Neural cell (in vitro differentiated cells): ENCODE data around the gene ALDH1A3. TPM values are rescaled to one million over a fixed set of nuclear protein-coding genes. Genes with fewer than 3 reads are reported as not detected.

Source experiments
- H2AFZ ChIP-seq: fragments of 200-600, 300-800 bp; sonication (generic), shearing (Covaris generic); 2 replicates; pipeline ENCODE4 v1.6.0; 2014; ENCODE audit warnings: low read depth, mild to moderate bottlenecking, antibody characterized with exemption, low read length, moderate library complexity
- H3F3A ChIP-seq: fragments of 200-600 bp; shearing (Covaris generic); 2 replicates; pipeline ENCODE4 v1.6.1; 2016; ENCODE audit warnings: mild to moderate bottlenecking, moderate library complexity, mixed read lengths, antibody characterized with exemption, low read length; ENCODE audit not compliant: insufficient read depth, poor library complexity, severe bottlenecking
- H3K27ac ChIP-seq: fragments of 200-600, 300-800 bp; sonication (generic), shearing (Covaris generic); 2 replicates; pipeline ENCODE4 v1.5.1; 2014; ENCODE audit warnings: mild to moderate bottlenecking, low read length, moderate library complexity
- H3K27me3 ChIP-seq: fragments of 300-800, 200-600 bp; sonication (generic), shearing (Covaris generic); 2 replicates; pipeline ENCODE4 v1.6.0; 2014; ENCODE audit warnings: mild to moderate bottlenecking, low read depth, low read length, moderate library complexity; ENCODE audit not compliant: insufficient read depth
- H3K36me3 ChIP-seq: fragments of 300-800, 200-600 bp; sonication (generic), shearing (Covaris generic); 2 replicates; pipeline ENCODE4 v1.5.1; 2014; ENCODE audit warnings: mild to moderate bottlenecking, antibody characterized with exemption, low read length, moderate library complexity; ENCODE audit not compliant: insufficient read depth
- H3K4me2 ChIP-seq: fragments of 300-800, 200-600 bp; sonication (generic), shearing (Covaris generic); 2 replicates; pipeline ENCODE4 v1.6.0; 2014; ENCODE audit warnings: mild to moderate bottlenecking, low read length
- H3K4me3 ChIP-seq: fragments of 300-800, 200-600 bp; sonication (generic), shearing (Covaris generic); 2 replicates; pipeline ENCODE4 v1.5.1; 2014; ENCODE audit warnings: mild to moderate bottlenecking, low read length, moderate library complexity
- H3K79me2 ChIP-seq: fragments of 200-600 bp; shearing (Covaris generic); replicated peaks from 2 replicates; pipeline ENCODE4 v1.6.0; 2014; ENCODE audit warnings: mild to moderate bottlenecking, low read length, moderate library complexity; ENCODE audit not compliant: insufficient read depth
- H3K9ac ChIP-seq: fragments of 300-800, 200-600 bp; sonication (generic), shearing (Covaris generic); 2 replicates; pipeline ENCODE4 v1.6.1; 2016; ENCODE audit warnings: mild to moderate bottlenecking, low read length, mixed read lengths
- H3K9me2 ChIP-seq: fragments of 200-600 bp; shearing (Covaris generic); 2 replicates; pipeline ENCODE4 v1.6.1; 2016; ENCODE audit warnings: mild to moderate bottlenecking, low read length, mixed read lengths; ENCODE audit not compliant: insufficient read depth
- H3K9me3 ChIP-seq: fragments of 200-600, 300-800 bp; sonication (generic), shearing (Covaris generic); 2 replicates; pipeline ENCODE4 v1.6.1; 2016; ENCODE audit warnings: mild to moderate bottlenecking, mixed run types, low read length, moderate library complexity, mixed read lengths
- H4K20me1 ChIP-seq: fragments of 200-600 bp; shearing (Covaris generic); 2 replicates; pipeline ENCODE4 v1.6.1; 2016; ENCODE audit warnings: mild to moderate bottlenecking, mixed run types; ENCODE audit not compliant: insufficient read depth
- EP300 ChIP-seq: fragments of 450-650 bp; conservative IDR thresholded peaks from 2 replicates; pipeline ENCODE4 v1.6.1; 2014; ENCODE audit warnings: antibody characterized with exemption, mild to moderate bottlenecking, moderate library complexity; ENCODE audit not compliant: poor library complexity, severe bottlenecking
- EZH2 ChIP-seq: fragments of 200-600, 300-800 bp; shearing (Covaris generic), sonication (generic); IDR thresholded peaks from 2 replicates; pipeline ENCODE4 v1.6.1; 2014; ENCODE audit warnings: antibody characterized with exemption, low read length, borderline replicate concordance, mild to moderate bottlenecking; ENCODE audit not compliant: insufficient read depth, poor library complexity, severe bottlenecking
- MXI1 ChIP-seq: fragments of 450-650 bp; conservative IDR thresholded peaks from 2 replicates; pipeline ENCODE4 v1.6.1; 2014; ENCODE audit warnings: antibody characterized with exemption, mild to moderate bottlenecking; ENCODE audit not compliant: poor library complexity, severe bottlenecking
- POLR2AphosphoS5 ChIP-seq: IDR thresholded peaks from 2 replicates; pipeline ENCODE4 v1.6.1; 2012
- RAD21 ChIP-seq: fragments of 450-650 bp; conservative IDR thresholded peaks from 2 replicates; pipeline ENCODE4 v1.6.1; 2014; ENCODE audit warnings: antibody characterized with exemption, mild to moderate bottlenecking, moderate library complexity
- SMC3 ChIP-seq: fragments of 450-650 bp; conservative IDR thresholded peaks from 2 replicates; pipeline ENCODE4 v1.6.1; 2014; ENCODE audit warnings: antibody characterized with exemption, mild to moderate bottlenecking, moderate library complexity; ENCODE audit not compliant: poor library complexity
- TAF1 ChIP-seq: IDR thresholded peaks from 2 replicates; pipeline ENCODE4 v1.6.1; 2012; ENCODE audit warnings: low read depth
- polyA plus RNA-seq: library from polyadenylated mRNA; depleted of rRNA; stranded (reverse); fragments of >200 nt; gene quantifications from 2 replicates; pipeline ENCODE4 v1.2.3, GENCODE V29; 2014
- TF ChIP-seq, protein P1 (sequence below): fragments of 450-650 bp; IDR thresholded peaks from 2 replicates; pipeline ENCODE4 v1.5.1; 2014; ENCODE audit warnings: antibody characterized with exemption, mild to moderate bottlenecking, moderate library complexity; ENCODE audit not compliant: poor library complexity, severe bottlenecking
- TF ChIP-seq, protein P2 (sequence below): IDR thresholded peaks from 2 replicates; pipeline ENCODE4 v1.6.1; 2012; ENCODE audit warnings: borderline replicate concordance

Gene ALDH1A3
- polyA plus RNA-seq, 1 donor from 2014 or later: 0.06 TPM

DNA sequence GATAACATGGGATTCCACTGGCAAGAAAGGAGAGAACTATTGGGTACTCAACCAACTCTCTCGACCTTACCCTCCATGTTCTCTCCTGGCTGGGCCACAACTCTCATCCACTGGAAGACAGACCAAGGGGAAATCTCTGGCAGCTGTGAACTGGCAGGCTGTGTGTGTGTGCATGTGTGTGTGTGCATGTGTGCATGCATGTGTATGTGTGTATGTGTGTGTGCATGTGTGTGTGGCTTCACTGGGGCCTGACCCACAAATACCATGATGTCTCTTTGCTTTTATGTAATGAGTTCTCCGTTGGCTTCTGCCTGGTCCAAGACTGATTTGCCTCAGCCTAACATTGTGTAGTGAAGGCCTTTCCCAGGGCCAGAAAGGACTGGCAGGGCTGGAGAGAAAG, 4.1 kb upstream of the ALDH1A3 start:
- Histone ChIP-seq H3F3A (no peaks in the 10 kb centered on the region), H3K27me3 (peaks cover 35% of the 10 kb centered on the region), H3K4me2 (no peak overlapping the region), H3K9ac (no peak overlapping the region), H3K27ac (no peak overlapping the region), H4K20me1 (no peaks in the 10 kb centered on the region), H3K36me3 (no peaks in the 10 kb centered on the region), H3K9me2 (no peaks in the 10 kb centered on the region), H3K9me3 (no peaks in the 10 kb centered on the region), H3K4me3 (no peak overlapping the region), H3K79me2 (no peaks in the 10 kb centered on the region), H2AFZ (no peak overlapping the region)
- TF ChIP-seq MXI1 (no peak), TAF1 (no peak), SMC3 (no peak)

DNA sequence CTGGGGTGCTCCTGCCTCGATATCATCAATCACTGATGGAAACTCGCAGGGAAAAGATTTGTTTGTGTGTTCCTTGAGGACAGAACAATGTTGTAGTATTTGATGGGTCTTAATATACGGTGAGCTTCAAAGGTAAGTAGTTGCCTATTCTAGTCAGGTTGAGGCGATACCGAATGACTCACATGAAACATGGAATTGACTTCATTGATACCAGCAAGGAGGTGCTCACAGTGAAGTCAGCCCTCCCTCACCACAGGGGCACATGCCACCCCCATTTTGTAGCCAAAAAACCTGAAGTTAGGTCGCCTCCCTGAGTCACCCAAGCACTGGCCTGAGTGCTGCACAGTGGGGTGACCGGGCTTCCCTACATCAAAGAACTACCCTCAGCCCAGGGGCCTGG, 3.7 kb upstream of the ALDH1A3 start:
- Histone ChIP-seq H3K27me3 (peaks cover 40% of the 10 kb centered on the region), H3K4me2 (no peak overlapping the region), H3K27ac (no peak overlapping the region), H2AFZ (no peak overlapping the region), H3K9ac (no peak overlapping the region), H4K20me1 (no peaks in the 10 kb centered on the region), H3K36me3 (no peaks in the 10 kb centered on the region), H3K9me3 (no peaks in the 10 kb centered on the region), H3K4me3 (no peak overlapping the region), H3F3A (no peaks in the 10 kb centered on the region), H3K9me2 (no peaks in the 10 kb centered on the region), H3K79me2 (no peaks in the 10 kb centered on the region)
- TF ChIP-seq TAF1 (no peak), RAD21 (no peak), EP300 (no peak), MXI1 (no peak), EZH2 (no peak), SMC3 (no peak), POLR2AphosphoS5 (no peak)
- TF ChIP-seq, protein P1, sequence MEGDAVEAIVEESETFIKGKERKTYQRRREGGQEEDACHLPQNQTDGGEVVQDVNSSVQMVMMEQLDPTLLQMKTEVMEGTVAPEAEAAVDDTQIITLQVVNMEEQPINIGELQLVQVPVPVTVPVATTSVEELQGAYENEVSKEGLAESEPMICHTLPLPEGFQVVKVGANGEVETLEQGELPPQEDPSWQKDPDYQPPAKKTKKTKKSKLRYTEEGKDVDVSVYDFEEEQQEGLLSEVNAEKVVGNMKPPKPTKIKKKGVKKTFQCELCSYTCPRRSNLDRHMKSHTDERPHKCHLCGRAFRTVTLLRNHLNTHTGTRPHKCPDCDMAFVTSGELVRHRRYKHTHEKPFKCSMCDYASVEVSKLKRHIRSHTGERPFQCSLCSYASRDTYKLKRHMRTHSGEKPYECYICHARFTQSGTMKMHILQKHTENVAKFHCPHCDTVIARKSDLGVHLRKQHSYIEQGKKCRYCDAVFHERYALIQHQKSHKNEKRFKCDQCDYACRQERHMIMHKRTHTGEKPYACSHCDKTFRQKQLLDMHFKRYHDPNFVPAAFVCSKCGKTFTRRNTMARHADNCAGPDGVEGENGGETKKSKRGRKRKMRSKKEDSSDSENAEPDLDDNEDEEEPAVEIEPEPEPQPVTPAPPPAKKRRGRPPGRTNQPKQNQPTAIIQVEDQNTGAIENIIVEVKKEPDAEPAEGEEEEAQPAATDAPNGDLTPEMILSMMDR: no peak
- TF ChIP-seq, protein P2, sequence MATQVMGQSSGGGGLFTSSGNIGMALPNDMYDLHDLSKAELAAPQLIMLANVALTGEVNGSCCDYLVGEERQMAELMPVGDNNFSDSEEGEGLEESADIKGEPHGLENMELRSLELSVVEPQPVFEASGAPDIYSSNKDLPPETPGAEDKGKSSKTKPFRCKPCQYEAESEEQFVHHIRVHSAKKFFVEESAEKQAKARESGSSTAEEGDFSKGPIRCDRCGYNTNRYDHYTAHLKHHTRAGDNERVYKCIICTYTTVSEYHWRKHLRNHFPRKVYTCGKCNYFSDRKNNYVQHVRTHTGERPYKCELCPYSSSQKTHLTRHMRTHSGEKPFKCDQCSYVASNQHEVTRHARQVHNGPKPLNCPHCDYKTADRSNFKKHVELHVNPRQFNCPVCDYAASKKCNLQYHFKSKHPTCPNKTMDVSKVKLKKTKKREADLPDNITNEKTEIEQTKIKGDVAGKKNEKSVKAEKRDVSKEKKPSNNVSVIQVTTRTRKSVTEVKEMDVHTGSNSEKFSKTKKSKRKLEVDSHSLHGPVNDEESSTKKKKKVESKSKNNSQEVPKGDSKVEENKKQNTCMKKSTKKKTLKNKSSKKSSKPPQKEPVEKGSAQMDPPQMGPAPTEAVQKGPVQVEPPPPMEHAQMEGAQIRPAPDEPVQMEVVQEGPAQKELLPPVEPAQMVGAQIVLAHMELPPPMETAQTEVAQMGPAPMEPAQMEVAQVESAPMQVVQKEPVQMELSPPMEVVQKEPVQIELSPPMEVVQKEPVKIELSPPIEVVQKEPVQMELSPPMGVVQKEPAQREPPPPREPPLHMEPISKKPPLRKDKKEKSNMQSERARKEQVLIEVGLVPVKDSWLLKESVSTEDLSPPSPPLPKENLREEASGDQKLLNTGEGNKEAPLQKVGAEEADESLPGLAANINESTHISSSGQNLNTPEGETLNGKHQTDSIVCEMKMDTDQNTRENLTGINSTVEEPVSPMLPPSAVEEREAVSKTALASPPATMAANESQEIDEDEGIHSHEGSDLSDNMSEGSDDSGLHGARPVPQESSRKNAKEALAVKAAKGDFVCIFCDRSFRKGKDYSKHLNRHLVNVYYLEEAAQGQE: no peak

DNA sequence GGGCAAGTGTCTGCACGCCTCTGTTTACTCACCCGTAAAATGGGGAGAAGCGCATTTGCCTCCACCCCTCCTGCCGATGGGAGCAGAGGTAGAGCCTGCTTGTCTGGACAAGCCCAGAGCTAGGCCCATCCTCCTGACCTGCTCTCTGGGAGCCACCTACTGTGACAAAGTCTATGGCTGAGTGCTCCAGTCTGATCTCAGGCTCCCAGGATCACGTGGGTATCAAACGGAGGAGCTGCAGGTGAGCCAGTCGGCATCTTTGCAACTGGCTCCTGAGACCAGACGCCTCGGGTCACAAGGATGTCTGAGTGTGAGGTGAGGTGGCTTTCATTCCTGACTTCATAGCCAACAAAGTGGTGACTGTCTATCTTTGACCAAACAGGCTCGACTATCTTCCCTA, 2.1 kb upstream of the ALDH1A3 start:
- Histone ChIP-seq H3K9me3 (no peaks in the 10 kb centered on the region), H3K36me3 (no peaks in the 10 kb centered on the region), H3K9ac (no peak overlapping the region), H3K27me3 (peaks cover 55% of the 10 kb centered on the region), H3F3A (no peaks in the 10 kb centered on the region), H3K4me3 (no peak overlapping the region), H3K9me2 (no peaks in the 10 kb centered on the region), H2AFZ (no peak overlapping the region), H4K20me1 (no peaks in the 10 kb centered on the region), H3K4me2 (no peak overlapping the region), H3K79me2 (no peaks in the 10 kb centered on the region), H3K27ac (no peak overlapping the region)
- TF ChIP-seq EZH2 (no peak), TAF1 (no peak), RAD21 (no peak), POLR2AphosphoS5 (no peak), MXI1 (no peak), EP300 (no peak), SMC3 (no peak)
- TF ChIP-seq, protein P2: no peak
- TF ChIP-seq, protein P1: no peak
